Kidney (tissue), 14 donors: ENCODE measurements around the gene HPCAL1. TPM values are rescaled to one million over a fixed set of nuclear protein-coding genes. Genes with fewer than 3 reads are reported as not detected.
A peak's percentile ranks its signal among the peaks of the same experiment; 100 is the strongest.

ENCODE experiments used
- DNase-seq, 5 donors: peaks; one replicate each; pipeline ENCODE4 v3.0.0-alpha.2; 2013 to 2020
- FAIRE-seq: peaks from 2 replicates; lab custom pipeline; 2012; peaks lifted over from hg19 to GRCh38; lab: Jason Lieb, UNC
- H3K27ac ChIP-seq, 2 donors: one replicate each; pipeline ENCODE4 v1.7.0; 2013; ENCODE audit warnings: low read depth in 2 of 2, low read length in 2 of 2, inconsistent platforms in 1 of 2
- H3K27me3 ChIP-seq: one replicate; pipeline ENCODE4 v1.7.1; 2013; ENCODE audit warnings: low read length, inconsistent platforms; ENCODE audit not compliant: control insufficient read depth, insufficient read depth
- H3K36me3 ChIP-seq, 3 donors: one replicate each; pipeline versions ENCODE4 v1.7.0 to v1.7.1; 2013; ENCODE audit warnings: low read length in 3 of 3, control low read depth in 1 of 3, inconsistent platforms in 1 of 3; ENCODE audit not compliant: insufficient read depth in 3 of 3, control insufficient read depth in 2 of 3
- H3K4me1 ChIP-seq, 3 donors: one replicate each; pipeline versions ENCODE4 v1.7.0 to v1.7.1; 2013; ENCODE audit warnings: low read length in 3 of 3, inconsistent platforms in 1 of 3, low read depth in 1 of 3; ENCODE audit not compliant: control insufficient read depth in 2 of 3, insufficient read depth in 2 of 3
- H3K4me3 ChIP-seq, 3 donors: one replicate each; pipeline versions ENCODE4 v1.7.0 to v1.8.1; 2013; ENCODE audit warnings: low read length in 3 of 3, control low read depth in 1 of 3, inconsistent platforms in 1 of 3
- H3K9ac ChIP-seq, 3 donors: one replicate each; pipeline versions ENCODE4 v1.7.0 to v1.7.1; 2013; ENCODE audit warnings: low read length in 3 of 3, control low read depth in 1 of 3, inconsistent platforms in 1 of 3
- H3K9me3 ChIP-seq, 3 donors: one replicate each; pipeline versions ENCODE4 v1.7.0 to v1.7.1; 2013; ENCODE audit warnings: low read length in 3 of 3, control low read depth in 1 of 3, inconsistent platforms in 1 of 3; ENCODE audit not compliant: control insufficient read depth in 2 of 3, insufficient read depth in 1 of 3
- CTCF ChIP-seq: IDR thresholded peaks from 3 replicates; pipeline ENCODE4 v1.5.1; 2012; ENCODE audit warnings: mild to moderate bottlenecking, moderate library complexity, borderline replicate concordance; ENCODE audit not compliant: insufficient read depth; ENCODE audit errors: extremely low read depth
- intact Hi-C: fragments of 100-400 bp; cut with DNase I; formaldehyde crosslinking; loops from one replicate; pipeline ENCODE4 v1.11.1; 2022
- polyA plus RNA-seq: library from polyadenylated mRNA; stranded (reverse); fragments of 350-450 nt; fragmentation: Illumina TruSeq; extraction: RNeasy Lipid Tissue Mini Kit (QIAGEN cat#74804); gene quantifications from one replicate; pipeline ENCODE4 v1.2.3, GENCODE V29; 2014; ENCODE audit warnings: low read depth, low replicate concordance; ENCODE audit not compliant: insufficient read depth
- total RNA-seq: library from RNA; stranded (reverse); fragmentation: NEBNext Ultra II Directional; extraction: Animal tissue kit (Norgen Biotek cat#: 25700); gene quantifications from one replicate; pipeline ENCODE4 v1.2.1, GENCODE V29; 2021
- donor health status: control.
- donor health status: control.
- donor health status: control.
- donor health status: control.
- donor health status: control.
- donor health status: DM: yes; HTN: yes; CAD: no.
- donor health status: Normal renal cell carcinoma (clear cell type).

HPCAL1 gene
- total and polyA plus RNA-seq, 2 donors from 2014 or later: 47.3 to 121 TPM

- Histone ChIP-seq H3K27ac (no peak overlapping the region), H3K4me3 (no peak overlapping the region), H3K36me3 (no peaks in the 10 kb centered on the region), H3K9ac (no peak overlapping the region), H3K27me3 (no peaks in the 10 kb centered on the region), H3K9me3 (no peaks in the 10 kb centered on the region), H3K4me1 (peaks cover 0 to 12% (median 0%) of the 10 kb centered on the region in 3 donors)
- no peak for TF ChIP-seq CTCF
- intact Hi-C loops: no loop called here
- FAIRE-seq (no peak), DNase-seq (peak in 2 of 5 donors; percentile 29 to 31)
Measured at GRCh38 chr2:10271509-10271908, 31.2 kb upstream of the HPCAL1 start.

- H3K36me3 ChIP-seq: no peaks in the 10 kb centered on the region
- H3K9me3 ChIP-seq: no peaks in the 10 kb centered on the region
- peaks cover 0 to 16% (median 0%) of the 10 kb centered on the region in 3 donors for H3K4me1 ChIP-seq
- no peak overlapping the region for H3K27ac ChIP-seq
- intact Hi-C loops: no loop called here
- peak in 2 of 5 donors; percentile 27 to 46 for DNase-seq
- no peak overlapping the region for H3K4me3 ChIP-seq
- H3K27me3 ChIP-seq: no peaks in the 10 kb centered on the region
- no peak for FAIRE-seq
- no peak overlapping the region for H3K9ac ChIP-seq
- no peak for TF ChIP-seq CTCF
Measured at GRCh38 chr2:10271946-10272345, 30.8 kb upstream of the HPCAL1 start.

DNA sequence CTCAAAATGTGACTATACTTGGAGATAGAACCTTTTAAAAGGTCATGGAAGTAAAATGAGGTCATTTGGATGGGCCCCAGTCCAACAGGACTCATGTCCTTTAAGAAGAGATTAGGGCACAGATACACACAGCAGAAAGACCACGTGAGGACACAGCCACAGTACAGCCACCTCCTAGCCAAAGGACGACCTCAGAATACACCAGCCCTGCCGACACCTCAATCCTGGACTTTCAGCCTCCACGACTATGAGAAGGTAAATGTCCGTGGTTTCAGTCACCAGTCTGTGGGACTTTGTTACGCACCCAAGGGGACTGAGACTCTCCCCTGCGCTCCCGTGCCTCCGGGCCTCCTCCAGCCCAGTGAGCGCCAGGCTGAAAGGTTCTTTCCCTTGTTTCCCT is 30.2 kb upstream of the HPCAL1 start:
- no peaks in the 10 kb centered on the region for H3K27me3 ChIP-seq
- H3K4me1 ChIP-seq: peaks cover 0 to 19% (median 0%) of the 10 kb centered on the region in 3 donors
- FAIRE-seq (no peak), DNase-seq (peak in 1 of 5 donors; percentile 22)
- intact Hi-C loops: no loop called here
- no peak for TF ChIP-seq CTCF
- no peak overlapping the region for H3K27ac ChIP-seq
- H3K9ac ChIP-seq: no peak overlapping the region
- H3K9me3 ChIP-seq: no peaks in the 10 kb centered on the region
- no peaks in the 10 kb centered on the region for H3K36me3 ChIP-seq
- no peak overlapping the region for H3K4me3 ChIP-seq
